HEK293T (cell line): Measurements from ENCODE around the gene ICA1.

Experiments used
- CTCF ChIA-PET: fragments of 350-600 bp; formaldehyde crosslinking; extraction: SDS; loops from one replicate; lab custom pipeline; 2021; ENCODE audit warnings: antibody characterized with exemption, inconsistent platforms; lab: Yijun Ruan, JAX
- POLR2A ChIA-PET: fragments of 350-600 bp; formaldehyde crosslinking; extraction: SDS; loops from one replicate; lab custom pipeline; 2020; ENCODE audit warnings: antibody characterized with exemption, inconsistent platforms; lab: Yijun Ruan, JAX
- DNase-seq: peaks from one replicate; pipeline ENCODE4 v3.0.0; 2012; ENCODE audit warnings: mixed read lengths; ENCODE audit errors: extremely low spot score
- ARNT ChIP-seq: fragments of 450-650 bp; IDR thresholded peaks from 2 replicates; pipeline ENCODE4 v1.6.1; 2017; ENCODE audit warnings: mild to moderate bottlenecking
- BHLHE40 ChIP-seq: fragments of 450-650 bp; IDR thresholded peaks from 2 replicates; pipeline ENCODE4 v1.6.1; 2016; ENCODE audit warnings: mild to moderate bottlenecking, moderate library complexity, borderline replicate concordance
- CTBP1 ChIP-seq: fragments of 450-650 bp; IDR thresholded peaks from 2 replicates; pipeline ENCODE4 v1.6.1; 2016; ENCODE audit warnings: borderline replicate concordance
- ELF4 ChIP-seq: fragments of 450-650 bp; IDR thresholded peaks from 2 replicates; pipeline ENCODE4 v1.6.1; 2017; ENCODE audit warnings: antibody characterized with exemption
- FOXA1 ChIP-seq: fragments of 450-650 bp; IDR thresholded peaks from 2 replicates; pipeline ENCODE4 v1.6.1; 2016; ENCODE audit warnings: mild to moderate bottlenecking
- FOXK2 ChIP-seq: fragments of 450-650 bp; IDR thresholded peaks from 2 replicates; pipeline ENCODE4 v1.6.1; 2016; ENCODE audit warnings: mild to moderate bottlenecking
- FOXM1 ChIP-seq: fragments of 450-650 bp; IDR thresholded peaks from 2 replicates; pipeline ENCODE4 v1.6.1; 2017; ENCODE audit warnings: mild to moderate bottlenecking, borderline replicate concordance
- HDGF ChIP-seq: fragments of 450-650 bp; IDR thresholded peaks from 2 replicates; pipeline ENCODE4 v1.6.1; 2017; ENCODE audit warnings: antibody characterized with exemption, borderline replicate concordance
- L3MBTL2 ChIP-seq: fragments of 450-650 bp; conservative IDR thresholded peaks from 2 replicates; pipeline ENCODE4 v1.6.1; 2016; ENCODE audit warnings: mild to moderate bottlenecking
- LEF1 ChIP-seq: fragments of 450-650 bp; IDR thresholded peaks from 2 replicates; pipeline ENCODE4 v1.6.1; 2017; ENCODE audit warnings: mild to moderate bottlenecking, borderline replicate concordance
- NFRKB ChIP-seq: fragments of 450-650 bp; IDR thresholded peaks from 2 replicates; pipeline ENCODE4 v1.6.1; 2016; ENCODE audit warnings: mild to moderate bottlenecking, moderate library complexity
- PKNOX1 ChIP-seq: fragments of 450-650 bp; IDR thresholded peaks from 2 replicates; pipeline ENCODE4 v1.6.1; 2016
- SP1 ChIP-seq: fragments of 450-650 bp; IDR thresholded peaks from 2 replicates; pipeline ENCODE4 v1.6.1; 2017
- SUZ12 ChIP-seq: fragments of 450-650 bp; IDR thresholded peaks from 2 replicates; pipeline ENCODE4 v1.6.1; 2016; ENCODE audit warnings: mild to moderate bottlenecking
- TARDBP ChIP-seq: fragments of 450-650 bp; IDR thresholded peaks from 2 replicates; pipeline ENCODE4 v1.6.1; 2016
- ZNF384 ChIP-seq: fragments of 450-650 bp; IDR thresholded peaks from 2 replicates; pipeline ENCODE4 v1.6.1; 2016

ICA1 gene

GRCh38 chr7:8284606-8285005 is 22.6 kb upstream of the ICA1 start:
- no peak for DNase-seq
- CTCF ChIA-PET = interaction anchor here (0.6 kb wide), 2 partner anchors 716 to 1181 kb away, joined by 3 read pairs; no protein-coding TSS in a partner anchor

GRCh38 chr7:8283968-8284367 is 22.0 kb upstream of the ICA1 start:
- CTCF ChIA-PET = interaction anchor here (0.6 kb wide), 1 partner anchor 715 kb away, joined by 3 read pairs; no protein-coding TSS in a partner anchor
- POLR2A ChIA-PET = no interaction called here
- TF ChIP-seq SP1 (no peak), CTBP1 (no peak), LEF1 (no peak), HDGF (no peak), ZNF384 (no peak), TARDBP (no peak), L3MBTL2 (no peak), ARNT (no peak), FOXM1 (no peak), PKNOX1 (no peak), SUZ12 (no peak), BHLHE40 (no peak), ELF4 (no peak), FOXK2 (no peak), NFRKB (no peak), FOXA1 (no peak)
- no peak for DNase-seq

More at GRCh38 chr7:8284606-8285005, 22.6 kb upstream of the ICA1 start:
- POLR2A ChIA-PET = no interaction called here
- TF ChIP-seq TARDBP = no peak
- no peak for TF ChIP-seq LEF1
- no peak for TF ChIP-seq ELF4
- TF ChIP-seq ZNF384 = no peak
- no peak for TF ChIP-seq SUZ12
- TF ChIP-seq SP1 = no peak
- TF ChIP-seq FOXM1 = no peak
- no peak for TF ChIP-seq FOXA1
- TF ChIP-seq ARNT = no peak
- TF ChIP-seq CTBP1 = no peak
- no peak for TF ChIP-seq L3MBTL2

GRCh38 chr7:8282871-8283270 is 20.9 kb upstream of the ICA1 start:
- ChIA-PET POLR2A (no interaction called here), CTCF (no interaction called here)
- TF ChIP-seq PKNOX1 = no peak
- no peak for TF ChIP-seq ARNT
- TF ChIP-seq FOXM1 = no peak
- no peak for TF ChIP-seq NFRKB
- TF ChIP-seq HDGF = no peak
- no peak for TF ChIP-seq FOXK2
- no peak for TF ChIP-seq BHLHE40
- TF ChIP-seq LEF1 = no peak
- TF ChIP-seq SUZ12 = no peak
- no peak for TF ChIP-seq ZNF384
- no peak for TF ChIP-seq SP1
- TF ChIP-seq TARDBP = no peak
- TF ChIP-seq ELF4 = no peak
- no peak for TF ChIP-seq CTBP1
- TF ChIP-seq FOXA1 = no peak
- no peak for DNase-seq

GRCh38 chr7:8282162-8282561 is 20.2 kb upstream of the ICA1 start:
- TF ChIP-seq TARDBP = no peak
- TF ChIP-seq LEF1 = no peak
- no peak for TF ChIP-seq L3MBTL2
- TF ChIP-seq FOXA1 = no peak
- no peak for TF ChIP-seq ELF4
- TF ChIP-seq SUZ12 = no peak
- TF ChIP-seq FOXM1 = no peak
- TF ChIP-seq CTBP1 = no peak
- no peak for TF ChIP-seq SP1
- TF ChIP-seq BHLHE40 = no peak
- TF ChIP-seq ARNT = no peak
- ChIA-PET CTCF (no interaction called here), POLR2A (no interaction called here)
- no peak for DNase-seq

GRCh38 chr7:8278183-8278582 is 16.2 kb upstream of the ICA1 start:
- no peak for DNase-seq
- ChIA-PET POLR2A (no interaction called here), CTCF (no interaction called here)
- TF ChIP-seq SP1 (no peak), HDGF (no peak)

- TF ChIP-seq L3MBTL2 (no peak), ELF4 (no peak), NFRKB (no peak)
- POLR2A ChIA-PET = interaction anchor here (1.0 kb wide), 1 partner anchor 16 kb away, joined by 3 read pairs; the partner anchor contains the start of gene ICA1
- CTCF ChIA-PET = interaction anchor here (1.0 kb wide), 1 partner anchor 9 kb away, joined by 4 read pairs; no protein-coding TSS in a partner anchor
- peak; percentile 48 for DNase-seq
Measured at GRCh38 chr7:8277394-8277982, 15.5 kb upstream of the ICA1 start.

- ChIA-PET CTCF (no interaction called here), POLR2A (no interaction called here)
- DNase-seq = no peak
- TF ChIP-seq ARNT = no peak
- no peak for TF ChIP-seq FOXM1
- no peak for TF ChIP-seq BHLHE40
- no peak for TF ChIP-seq NFRKB
- no peak for TF ChIP-seq LEF1
- TF ChIP-seq CTBP1 = no peak
Measured at GRCh38 chr7:8274589-8274988, 12.6 kb upstream of the ICA1 start.
